ENCODE results near the gene HMCN2.

The HMCN2 gene

DNA sequence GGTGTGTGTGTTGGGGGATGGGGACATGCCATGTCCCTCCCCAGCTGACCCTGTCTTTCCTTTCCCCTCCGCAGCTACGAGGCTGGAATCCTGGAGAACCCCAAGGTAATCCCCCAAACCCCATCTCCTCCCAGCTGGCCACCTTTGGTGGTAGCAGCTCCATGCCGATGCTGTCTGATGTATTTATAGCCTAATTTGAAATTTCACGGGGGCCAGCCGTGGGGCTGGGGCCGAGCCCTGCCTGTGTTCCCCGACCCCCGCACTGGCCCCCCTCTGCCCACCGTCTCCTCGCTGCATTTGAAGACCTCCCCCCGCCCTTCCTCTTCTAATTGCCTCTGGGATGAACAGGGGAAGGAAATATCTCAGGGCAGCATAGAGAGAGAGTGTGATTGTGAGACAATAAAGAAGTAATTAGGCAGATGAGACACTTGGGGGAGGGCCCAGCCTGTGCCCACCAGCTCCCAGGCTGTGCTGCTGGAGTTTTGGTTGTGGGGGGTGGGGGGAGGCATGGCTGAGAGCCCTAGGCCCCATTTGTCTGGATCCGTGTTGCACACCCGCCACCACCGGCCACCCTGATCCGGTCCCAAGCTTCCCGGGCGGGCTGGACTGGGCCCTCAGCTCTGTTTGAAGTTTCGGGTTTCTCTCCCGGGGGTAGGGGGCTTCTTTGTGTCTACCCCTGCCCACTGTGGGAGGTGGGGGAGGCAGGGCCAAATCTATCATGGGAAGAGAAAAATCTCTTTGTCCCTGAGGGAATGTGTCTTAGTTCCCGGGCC is 206.0 kb downstream of the HMCN2 start:
- peak; percentile 79 for DNase-seq (ENCODE audit: low spot score)

DNA sequence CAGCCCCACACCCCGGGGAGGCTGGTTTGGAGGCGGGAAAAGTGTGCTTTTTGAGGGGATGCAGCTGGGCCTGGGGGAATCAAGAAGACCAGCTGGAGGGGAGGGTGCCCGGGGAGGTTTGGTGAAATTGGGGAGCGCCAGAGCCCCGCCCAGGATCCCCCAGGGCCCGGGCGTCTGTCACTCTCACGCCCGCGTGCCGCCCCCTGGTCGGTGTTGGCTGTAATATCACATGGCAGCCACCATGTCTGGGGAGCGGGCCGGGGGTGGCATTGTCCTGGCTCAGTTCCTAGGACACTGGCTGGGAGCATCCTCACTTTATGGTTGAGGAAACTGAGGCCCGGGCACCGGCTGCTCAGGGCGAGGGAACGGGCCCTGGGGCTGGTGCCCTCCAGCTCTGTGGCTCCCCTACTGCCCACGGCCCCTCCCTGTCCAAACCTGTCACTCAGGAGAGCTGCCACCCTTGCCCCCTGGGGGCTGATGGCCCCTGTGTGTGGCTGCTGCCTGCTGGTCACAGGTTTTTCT is 206.7 kb downstream of the HMCN2 start:
- DNase-seq (ENCODE audit: low spot score), result peak; percentile 73

DNA sequence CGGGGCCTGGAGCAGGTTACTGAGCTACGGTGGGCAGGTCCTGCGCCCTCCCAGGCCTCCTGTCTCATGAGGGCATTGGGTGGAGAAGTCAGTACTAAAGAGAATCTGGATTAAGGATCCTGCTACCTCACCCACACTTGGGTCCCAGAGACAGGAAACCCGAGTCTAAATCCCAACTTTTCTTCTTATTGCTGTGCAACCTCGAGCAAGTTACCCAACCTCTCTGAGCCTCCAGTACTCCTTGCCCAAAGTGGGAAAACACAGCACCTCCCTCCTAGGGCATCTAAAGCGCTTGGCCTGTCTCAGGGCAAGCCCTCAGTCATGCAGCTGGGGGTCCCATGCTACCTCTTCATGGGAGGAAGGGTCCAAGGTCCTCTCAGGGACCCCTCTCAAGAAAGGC is 207.4 kb downstream of the HMCN2 start:
- no peak for DNase-seq (ENCODE audit: low spot score)

DNA sequence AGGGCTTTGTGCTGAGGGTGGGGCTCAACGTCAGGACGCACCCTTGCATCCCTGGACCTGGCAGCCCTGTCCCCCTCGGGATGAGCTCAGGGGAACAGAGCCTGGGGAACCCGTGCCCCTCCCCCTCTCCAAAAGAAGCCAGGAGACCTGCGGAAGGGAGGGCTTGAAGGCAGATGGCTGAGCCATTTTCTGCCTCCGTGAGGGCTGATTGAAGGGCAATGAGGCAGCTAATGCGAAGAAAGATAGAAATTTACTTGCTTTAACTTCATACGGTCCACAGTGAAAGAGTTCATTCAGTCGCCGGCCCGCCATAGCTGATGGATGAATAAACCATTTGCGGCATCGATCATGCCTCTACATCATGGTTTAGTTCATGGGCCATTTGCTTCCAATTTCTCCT is 208.0 kb downstream of the HMCN2 start:
- DNase-seq (ENCODE audit: low spot score), result no peak

DNA sequence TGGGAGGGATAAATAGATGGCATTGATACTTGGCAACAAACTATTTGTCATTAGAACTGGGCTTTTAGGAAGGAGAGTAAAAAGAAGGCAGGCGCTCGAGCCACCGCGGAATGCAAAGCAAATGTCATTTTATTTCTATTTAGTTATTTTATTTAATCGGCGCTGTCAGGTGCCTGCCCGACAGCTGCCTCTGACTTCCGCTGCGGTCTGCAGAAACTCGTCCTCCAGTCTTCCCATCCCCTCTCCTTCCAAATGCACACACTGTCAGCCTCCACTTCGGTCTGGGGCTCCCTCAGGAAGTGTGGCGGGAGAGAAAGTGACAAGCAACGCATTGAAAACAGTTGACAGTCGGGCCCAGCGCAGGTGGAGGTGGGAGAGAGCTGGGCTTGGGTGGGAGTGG is 208.5 kb downstream of the HMCN2 start:
- DNase-seq (ENCODE audit: low spot score), result no peak

DNA sequence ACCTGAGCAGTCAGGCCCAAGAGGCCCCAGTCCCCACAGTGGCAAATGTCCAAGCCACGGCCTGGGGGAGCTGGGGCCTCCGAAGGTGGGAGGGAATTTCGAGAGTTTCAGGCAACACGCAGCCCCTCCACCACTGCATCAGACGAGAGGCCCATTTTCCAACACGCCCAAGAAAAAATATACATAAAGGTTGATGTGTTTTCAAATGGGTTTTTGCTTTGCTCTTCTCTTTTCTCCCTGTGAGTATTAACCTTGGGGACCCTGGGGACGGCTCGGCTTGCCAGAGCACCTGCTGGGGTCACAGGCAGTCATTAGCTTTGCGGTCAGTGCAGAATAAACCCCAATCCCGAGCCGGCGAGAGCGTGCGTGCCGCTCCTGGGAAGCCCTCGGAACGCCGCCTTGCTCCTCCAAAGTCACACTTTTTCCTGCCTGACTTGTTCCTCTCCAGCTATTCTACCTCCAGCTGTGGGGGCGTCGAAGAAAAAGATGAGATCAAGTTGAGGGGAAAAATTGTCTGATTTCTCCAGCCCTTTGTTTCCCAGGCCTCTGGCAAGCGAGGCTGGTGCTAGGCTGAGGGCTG is 210.7 kb downstream of the HMCN2 start:
- no peak for DNase-seq (ENCODE audit: low spot score)

DNA sequence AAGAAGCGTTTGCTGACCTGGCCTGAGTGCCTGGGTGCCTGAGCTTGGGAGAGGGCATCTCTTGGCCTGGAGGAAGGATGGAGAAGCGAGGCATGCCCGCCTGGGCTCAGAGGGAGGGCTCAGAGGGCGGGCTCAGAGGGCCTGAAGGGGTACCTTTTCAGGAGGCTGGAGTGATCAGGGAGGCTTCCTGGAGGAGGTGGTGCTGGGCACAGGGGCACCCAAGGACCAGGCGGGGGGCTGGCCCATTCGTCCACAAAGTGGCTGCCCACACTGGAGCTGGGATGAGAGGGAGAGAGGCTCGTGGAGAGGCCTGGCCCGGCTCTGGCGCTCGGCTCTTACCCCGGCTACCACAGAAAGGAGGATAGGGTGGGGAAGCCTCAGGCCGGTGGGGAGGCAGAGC is 212.0 kb downstream of the HMCN2 start:
- no peak for DNase-seq (ENCODE audit: low spot score)

DNA sequence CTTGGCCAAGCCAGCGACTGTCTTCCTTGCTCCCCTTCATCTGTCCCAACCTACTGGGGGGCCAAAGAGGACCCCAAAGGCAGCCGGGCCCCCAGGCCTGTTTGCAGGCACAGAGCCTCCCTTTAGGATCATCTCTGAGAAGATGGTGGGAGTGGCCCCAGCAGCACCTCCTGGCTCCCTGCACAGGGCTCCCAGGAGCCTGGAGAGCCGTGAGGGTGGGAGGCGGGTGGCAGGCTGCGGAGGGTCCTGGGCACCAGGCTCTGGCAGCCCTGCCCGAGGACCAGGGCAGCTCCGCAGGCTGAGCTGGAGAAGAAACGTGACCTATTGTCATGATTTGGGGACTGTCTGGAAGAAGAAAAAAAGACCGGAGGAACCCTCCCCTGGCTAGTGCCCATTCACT is 212.6 kb downstream of the HMCN2 start:
- peak; percentile 50 for DNase-seq (ENCODE audit: low spot score)

DNA sequence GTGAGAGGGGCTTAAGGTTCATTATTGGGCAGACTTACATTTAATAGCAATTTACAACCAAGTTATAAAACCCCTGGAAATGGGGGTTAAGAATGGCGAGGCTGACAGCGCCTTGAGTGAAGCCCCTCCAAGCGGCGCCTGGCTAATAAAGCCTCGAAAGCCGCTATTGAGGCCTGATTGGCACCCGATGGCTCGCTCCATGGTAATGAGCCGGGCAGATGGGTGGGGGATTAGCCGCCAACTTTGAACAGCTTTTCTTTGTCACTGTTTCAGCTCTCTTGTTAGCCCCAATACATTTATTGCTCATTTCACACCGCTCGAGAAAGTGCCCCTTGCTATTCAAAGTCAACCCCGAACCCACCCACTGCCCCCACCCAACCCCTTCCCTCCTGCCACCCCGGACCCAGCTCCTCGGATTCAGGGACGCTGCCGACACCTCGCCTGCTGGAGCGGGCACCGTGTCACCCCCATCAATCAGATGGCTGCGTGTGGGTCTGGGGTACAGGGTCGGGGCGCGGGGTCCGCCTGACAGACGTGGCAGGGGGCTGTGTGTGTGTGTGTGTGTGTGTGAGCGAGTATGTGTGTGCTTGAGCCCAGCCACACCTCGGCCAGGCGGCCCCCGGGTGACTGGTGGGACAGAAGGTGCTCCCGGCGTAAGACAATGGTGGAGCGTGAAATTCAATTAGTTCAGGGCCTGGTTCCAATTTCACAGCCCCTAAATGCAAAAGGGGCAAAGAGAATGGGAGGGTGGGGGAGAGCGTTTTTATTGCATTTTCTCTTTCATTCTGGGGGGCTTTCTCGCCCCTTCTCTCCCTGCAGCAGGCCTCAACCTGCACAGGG is 213.4 kb downstream of the HMCN2 start:
- peak; percentile 86 for DNase-seq (ENCODE audit: low spot score)

DNA sequence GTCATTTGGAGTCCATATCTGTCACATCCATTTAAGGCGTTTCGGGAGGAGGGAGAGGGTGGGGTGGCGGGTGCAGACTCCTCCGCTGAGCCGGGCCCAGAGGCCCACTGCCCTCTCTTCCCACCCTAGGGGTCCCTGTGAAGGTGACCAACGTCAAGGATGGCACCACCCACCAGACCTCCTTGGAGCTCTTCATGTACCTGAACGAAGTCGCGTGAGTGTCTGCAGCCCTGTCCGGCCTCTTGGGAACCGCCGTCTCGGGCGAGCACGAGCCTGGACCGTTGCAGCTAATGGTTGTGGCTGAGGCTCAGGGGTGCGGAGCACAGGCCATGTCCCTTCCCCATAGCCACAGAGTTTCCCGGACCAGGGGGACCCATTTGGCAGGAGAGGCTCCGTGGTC is 214.0 kb downstream of the HMCN2 start:
- no peak for DNase-seq (ENCODE audit: low spot score)

DNA sequence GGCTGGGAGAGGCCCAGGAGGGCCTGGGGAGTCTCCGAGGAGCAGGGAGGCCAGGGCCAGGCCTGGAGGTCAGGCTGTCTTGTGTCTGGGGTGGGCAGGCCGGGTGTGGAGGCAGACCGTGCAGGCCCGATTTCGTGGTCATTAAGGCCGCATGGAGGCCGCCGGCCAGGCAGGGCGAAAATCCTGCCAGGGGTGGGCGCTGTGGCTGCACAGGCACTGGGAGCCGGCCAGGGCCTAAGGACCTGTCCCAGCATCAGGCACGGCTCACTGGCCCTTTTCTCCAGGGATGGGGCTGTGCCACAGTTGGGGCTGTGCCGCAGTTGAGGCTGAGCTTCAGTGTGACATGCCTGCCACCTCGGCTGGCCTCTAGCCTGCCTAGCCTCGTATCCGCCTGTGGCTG is 215.1 kb downstream of the HMCN2 start:
- DNase-seq (ENCODE audit: low spot score), result no peak

DNA sequence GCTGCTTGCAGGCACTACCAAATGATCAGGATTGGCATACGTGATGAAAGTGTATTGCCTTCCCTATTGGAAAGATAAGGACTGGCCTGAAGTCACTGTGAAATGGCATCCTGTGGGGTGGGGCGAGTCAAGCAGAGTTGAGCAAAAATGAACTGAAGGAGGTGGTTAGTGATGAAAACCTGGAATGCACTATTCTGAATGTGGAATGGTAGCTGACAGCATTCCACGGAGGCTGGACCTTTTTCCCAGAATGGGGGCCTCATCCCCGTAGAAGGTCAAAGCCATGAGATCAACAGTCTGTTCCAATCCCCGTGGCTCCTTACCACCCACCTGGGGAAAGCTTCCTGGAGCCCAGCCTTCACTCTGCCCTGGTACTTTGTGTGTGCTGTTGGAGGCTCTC is 216.9 kb downstream of the HMCN2 start:
- DNase-seq (ENCODE audit: low spot score), result no peak

DNA sequence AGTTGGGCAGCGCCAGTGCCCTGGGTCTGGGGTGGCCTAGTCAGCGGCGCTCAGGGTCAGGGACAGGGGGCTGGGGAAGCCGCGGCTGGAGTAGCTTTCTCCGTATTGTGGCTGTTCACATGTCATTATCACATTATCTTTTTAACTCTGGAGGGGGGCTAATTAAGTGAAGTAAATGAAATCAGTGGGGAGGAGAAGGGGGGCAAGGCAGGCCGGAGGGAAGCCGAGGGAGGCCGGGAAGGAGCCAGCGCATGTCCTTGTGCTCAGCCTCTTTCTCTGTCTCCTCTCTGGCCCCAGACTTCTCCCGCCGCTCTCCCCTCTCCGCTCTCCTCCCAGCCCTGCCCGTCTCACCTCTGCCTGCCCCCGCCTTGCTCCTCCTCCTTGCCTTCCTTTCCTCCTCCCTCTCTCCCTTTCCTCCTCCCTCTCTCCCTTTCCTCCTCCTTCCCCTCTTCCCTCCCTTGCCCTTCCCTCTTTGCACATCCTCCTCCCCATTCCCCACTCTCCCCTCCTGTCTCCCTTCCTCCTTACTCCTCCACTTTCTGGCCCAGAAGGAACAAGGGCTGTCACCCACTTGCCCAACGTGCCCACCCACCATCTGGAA is 217.9 kb downstream of the HMCN2 start:
- peak; percentile 77 for DNase-seq (ENCODE audit: low spot score)
